HFFc6 (cell line): ENCODE results near the gene PRKD3. TPM values are rescaled to one million over a fixed set of nuclear protein-coding genes. Genes with fewer than 3 reads are reported as not detected.

Experiments used
- DNase-seq: peaks from one replicate; pipeline ENCODE4 v3.0.0-alpha.2; 2018
- H3K27ac Mint-ChIP-seq: 2 replicates; pipeline ENCODE4 v1.8.0; 2020; ENCODE audit warnings: mild to moderate bottlenecking, mixed read lengths
- H3K27me3 Mint-ChIP-seq: 2 replicates; pipeline ENCODE4 v1.8.0; 2021; ENCODE audit warnings: mild to moderate bottlenecking, moderate library complexity, mixed read lengths; ENCODE audit not compliant: insufficient read depth
- H3K36me3 Mint-ChIP-seq: 2 replicates; pipeline ENCODE4 v1.8.0; 2021; ENCODE audit warnings: low read depth, mixed read lengths
- H3K4me1 Mint-ChIP-seq: 2 replicates; pipeline ENCODE4 v1.8.0; 2020; ENCODE audit warnings: low read depth, mixed read lengths
- H3K4me3 Mint-ChIP-seq: 2 replicates; pipeline ENCODE4 v1.8.0; 2020; ENCODE audit warnings: mild to moderate bottlenecking, moderate library complexity, mixed read lengths
- H3K9me3 Mint-ChIP-seq: 2 replicates; pipeline ENCODE4 v1.8.0; 2020; ENCODE audit warnings: mild to moderate bottlenecking, mixed read lengths
- CTCF ChIP-seq: fragments of 200-600 bp; sonication (generic); IDR thresholded peaks from 2 replicates; pipeline ENCODE4 v1.5.0; 2021; ENCODE audit warnings: antibody characterized with exemption, mild to moderate bottlenecking
- total RNA-seq, 6 experiments: library from RNA; stranded (reverse); fragmentation: NEBNext Ultra II Directional; extraction: Animal tissue kit (Norgen Biotek cat#: 25700); gene quantifications; 2 replicates in 1 of 6; 3 replicates in 5 of 6; pipeline ENCODE4 v1.2.3, GENCODE V29; 2021

Gene PRKD3
- total RNA-seq, 6 experiments from 2014 or later: 19.9 to 33.7 (median 27.5) TPM

- Mint-ChIP-seq H3K4me1 (peaks cover 10% of the 10 kb centered on the region; the same call in 1 of the 2 replicates), H3K27me3 (peaks cover 4% of the 10 kb centered on the region; the same call in 1 of the 2 replicates), H3K9me3 (no peaks in the 10 kb centered on the region), H3K27ac (no peak overlapping the region; the same call in 1 of the 2 replicates), H3K36me3 (no peaks in the 10 kb centered on the region), H3K4me3 (no peak overlapping the region)
- TF ChIP-seq CTCF: no peak
- no peak for DNase-seq
These were observed 25.4 kb upstream of the PRKD3 start for GRCh38 chr2:37350034-37350433.

- Mint-ChIP-seq H3K9me3 (no peaks in the 10 kb centered on the region), H3K4me3 (no peak overlapping the region), H3K27me3 (peaks cover 4% of the 10 kb centered on the region; the same call in 1 of the 2 replicates), H3K4me1 (peaks cover 12% of the 10 kb centered on the region), H3K36me3 (no peaks in the 10 kb centered on the region), H3K27ac (no peak overlapping the region)
- no peak for TF ChIP-seq CTCF
- DNase-seq: peak; percentile 13
These were observed 24.7 kb upstream of the PRKD3 start for GRCh38 chr2:37349231-37349860.

- no peak for TF ChIP-seq CTCF
- H3K27ac Mint-ChIP-seq: no peak overlapping the region
- H3K36me3 Mint-ChIP-seq: no peaks in the 10 kb centered on the region
- DNase-seq: no peak
- peaks cover 4% of the 10 kb centered on the region; the same call in 1 of the 2 replicates for H3K27me3 Mint-ChIP-seq
- H3K4me3 Mint-ChIP-seq: no peak overlapping the region
- no peaks in the 10 kb centered on the region for H3K9me3 Mint-ChIP-seq
- peaks cover 24% of the 10 kb centered on the region for H3K4me1 Mint-ChIP-seq
These were observed 23.5 kb upstream of the PRKD3 start for GRCh38 chr2:37348155-37348554.

GRCh38 chr2:37344453-37345361 lies 20.1 kb upstream of the PRKD3 start, which contains the start of gene QPCT:
TSS of gene QPCT (plus strand) at chr2:37344630. CDS start at chr2:37344732, 102 bp downstream.
- DNase-seq: peak; percentile 43
- peaks cover 22% of the 10 kb centered on the region for H3K4me1 Mint-ChIP-seq
- H3K9me3 Mint-ChIP-seq: no peaks in the 10 kb centered on the region
- peak within 1 kb of the TSS; percentile 36 for H3K27ac Mint-ChIP-seq
- H3K27me3 Mint-ChIP-seq: no peaks in the 10 kb centered on the region; the same call in 1 of the 2 replicates
- peak within 1 kb of the TSS; percentile 85 for H3K4me3 Mint-ChIP-seq
- TF ChIP-seq CTCF: no peak
- H3K36me3 Mint-ChIP-seq: no peaks in the 10 kb centered on the region

GRCh38 chr2:37343537-37344434 lies 19.2 kb upstream of the PRKD3 start:
- H3K36me3 Mint-ChIP-seq: no peaks in the 10 kb centered on the region
- TF ChIP-seq CTCF: peak; percentile 57
- no peaks in the 10 kb centered on the region for H3K9me3 Mint-ChIP-seq
- peak overlapping the region; percentile 85 for H3K4me3 Mint-ChIP-seq
- DNase-seq: peak; percentile 34
- H3K27ac Mint-ChIP-seq: peak overlapping the region; percentile 36
- H3K4me1 Mint-ChIP-seq: peaks cover 16% of the 10 kb centered on the region
- no peaks in the 10 kb centered on the region; the same call in 1 of the 2 replicates for H3K27me3 Mint-ChIP-seq
